Measurements from ENCODE around the gene H3-3A. TPM values are rescaled to one million over a fixed set of nuclear protein-coding genes. Genes with fewer than 3 reads are reported as not detected.

The H3-3A gene
- total and polyA plus RNA-seq, 10 of the 15 experiments (the other 5 are each of a cell fraction or from before 2014, with no cell fraction given), result 215 to 486 (median 393) TPM

GRCh38 chr1:226021801-226022200 is 40.7 kb upstream of the H3-3A start:
- Histone ChIP-seq H3K4me2 (ENCODE audit: control insufficient read depth, insufficient read depth) (no peak overlapping the region), H3K27ac (ENCODE audit: control insufficient read depth, insufficient read depth) (no peak overlapping the region), H3K9me3 (replicated peaks; ENCODE audit: control insufficient read depth, insufficient read depth, low read length) (no peaks in the 10 kb centered on the region), H3K27me3 (replicated peaks in 1 of 2; ENCODE audit: control insufficient read depth in 2 of 2, insufficient read depth in 2 of 2, low read length in 1 of 2) (no peaks in the 10 kb centered on the region), H2AFZ (ENCODE audit: control insufficient read depth, low read depth, low read length) (no peak overlapping the region; the same call in 1 of the 2 replicates), H4K20me1 (ENCODE audit: control insufficient read depth, insufficient read depth) (no peaks in the 10 kb centered on the region), H3K4me1 (ENCODE audit: control insufficient read depth, insufficient read depth, low read length) (no peaks in the 10 kb centered on the region), H3K4me3 (no peak overlapping the region), H3K36me3 (ENCODE audit: control insufficient read depth in 2 of 2, insufficient read depth in 2 of 2, low read length in 1 of 2) (no peaks in the 10 kb centered on the region), H3K9ac (ENCODE audit: control insufficient read depth, insufficient read depth, low read length) (no peak overlapping the region), H3K79me2 (ENCODE audit: control insufficient read depth, insufficient read depth, low read length) (no peaks in the 10 kb centered on the region)
- ChIA-PET CTCF (interaction anchor here (0.6 kb wide), 1 partner anchor 33 kb away, joined by 3 read pairs; no protein-coding TSS in a partner anchor), POLR2A (no interaction called here), SMC1A (ENCODE audit: uncharacterized antibody, unreplicated experiment) (interaction anchor here (1.0 to 1.1 kb wide), 2 partner anchors 11 to 36 kb away, joined by 3 to 5 read pairs; no protein-coding TSS in a partner anchor), RAD21 (ENCODE audit: unreplicated experiment) (no interaction called here)
- intact Hi-C loops (cut with micrococcal nuclease; ENCODE audit: unreplicated experiment) (no loop called here), in situ Hi-C loops (cut with MboI) (no loop called here)
- DNase-seq (ENCODE audit: low read depth, low spot score) (no peak), ATAC-seq (no peak), FAIRE-seq (no peak)
- WGBS (ENCODE audit: insufficient coverage, insufficient replicate concordance, low lambda C conversion rate, missing lambda C conversion rate), result 50% methylated on average over 2 of the region's 2 CpGs
- TF ChIP-seq PKNOX1 (IDR thresholded peaks at IDR 0.05) (no peak), MEF2A (IDR thresholded peaks at IDR 0.05; ENCODE audit: insufficient read depth, low read depth, low read length) (no peak), MYC (IDR thresholded peaks at IDR 0.05; ENCODE audit: insufficient read depth, insufficient read length, insufficient replicate concordance, low read length, severe bottlenecking) (no peak), RELB (IDR thresholded peaks at IDR 0.05; ENCODE audit: low read depth) (no peak)
- no TSS peak for BruUV-seq (replicated peaks)

All from GM12878 (cell line).